ENCODE data around the gene ODAD4. TPM values are rescaled to one million over a fixed set of nuclear protein-coding genes. Genes with fewer than 3 reads are reported as not detected.

Gene ODAD4
- total and polyA plus RNA-seq, 2 of the 8 experiments (the other 6 are each of a cell fraction or from before 2014, with no cell fraction given): 0.48 to 1.3 TPM

GRCh38 chr17:41913798-41914197 lies 16.6 kb upstream of the ODAD4 start:
- Histone ChIP-seq H2BK15ac (ENCODE audit: low read length) (no peak overlapping the region), H3K9me3 (ENCODE audit: insufficient read depth in 2 of 2, low read depth in 1 of 2, low read length in 1 of 2) (no peaks in the 10 kb centered on the region), H3K4me2 (ENCODE audit: insufficient read depth in 1 of 2, low read depth in 2 of 2, low read length in 2 of 2) (peak overlapping the region in 1 of 2 experiments; percentile 20; a peak in 1 of 4 replicates), H3K36me3 (ENCODE audit: control insufficient read depth in 2 of 4, insufficient read depth in 4 of 4, low read length in 3 of 4) (peaks cover 38 to 50% (median 41%) of the 10 kb centered on the region in 4 experiments), H2AK5ac (ENCODE audit: low read depth, low read length) (no peak overlapping the region), H4K20me1 (replicated peaks in 1 of 2; ENCODE audit: control insufficient read depth in 1 of 2, insufficient read depth in 2 of 2, low read length in 2 of 2) (peaks cover 34 to 67% of the 10 kb centered on the region in 2 experiments), H3K56ac (replicated peaks; ENCODE audit: insufficient read length, low read depth, low read length) (no peak overlapping the region), H2BK20ac (ENCODE audit: low read length) (no peak overlapping the region), H3K4ac (replicated peaks; ENCODE audit: insufficient read length, low read depth, low read length) (no peak overlapping the region), H4K5ac (ENCODE audit: insufficient read length, low read depth, low read length) (no peak overlapping the region), H2BK12ac (ENCODE audit: low read depth, low read length) (no peak overlapping the region), H3K14ac (ENCODE audit: insufficient read length) (no peak overlapping the region), H3K18ac (ENCODE audit: extremely low read depth, low read length) (no peak overlapping the region), H3K79me1 (ENCODE audit: low read depth, low read length) (peaks cover 26% of the 10 kb centered on the region), H3K23me2 (ENCODE audit: low read depth, low read length) (peaks cover 5% of the 10 kb centered on the region; the same call in 1 of the 2 replicates), H4K91ac (replicated peaks; ENCODE audit: insufficient read length, low read length) (no peak overlapping the region), H3K23ac (ENCODE audit: insufficient read length) (no peak overlapping the region), H4K8ac (ENCODE audit: extremely low read depth, insufficient read depth, low read length) (no peak overlapping the region), H2BK5ac (ENCODE audit: low read depth, low read length) (no peak overlapping the region), H3K27me3 (replicated peaks in 1 of 4; ENCODE audit: control insufficient read depth in 3 of 4, extremely low read depth in 1 of 4, insufficient read depth in 3 of 4, low read length in 3 of 4) (no peaks in the 10 kb centered on the region), H3K4me1 (replicated peaks in 1 of 4; ENCODE audit: control insufficient read depth in 3 of 4, insufficient read depth in 4 of 4, low read length in 3 of 4) (peaks cover 4 to 21% (median 13%) of the 10 kb centered on the region in 4 experiments), H3K4me3 (ENCODE audit: extremely low read depth in 1 of 4, insufficient read depth in 2 of 4, low read depth in 3 of 4, low read length in 4 of 4) (no peak overlapping the region), H2AFZ (ENCODE audit: low read length) (no peak overlapping the region), H3K79me2 (ENCODE audit: control insufficient read depth in 1 of 2, insufficient read depth in 2 of 2, low read length in 2 of 2) (peaks cover 24 to 78% of the 10 kb centered on the region in 2 experiments), H3K9ac (replicated peaks in 1 of 4; ENCODE audit: extremely low read depth in 1 of 4, low read depth in 3 of 4, low read length in 3 of 4) (no peak overlapping the region), H3K27ac (ENCODE audit: low read depth, low read length) (no peak overlapping the region), H2BK120ac (replicated peaks; ENCODE audit: low read depth, low read length) (no peak overlapping the region)
- FAIRE-seq (no peak), DNase-seq (ENCODE audit: low read depth in 1 of 2, low spot score in 2 of 2) (no peak)
- TF ChIP-seq RAD21 (IDR thresholded peaks at IDR 0.05 in 1 of 2, conservative IDR thresholded peaks at IDR 0.05 in 1 of 2; ENCODE audit: low read depth in 2 of 2, low read length in 2 of 2) (peak; percentile 10 to 50; a peak in 3 of 4 replicates), CTCF (IDR thresholded peaks at IDR 0.05; ENCODE audit: control extremely low read depth in 1 of 3, insufficient read depth in 1 of 3, low read depth in 1 of 3, low read length in 3 of 3) (peak; percentile 26 to 34 (median 27)), SP1 (IDR thresholded peaks at IDR 0.05; ENCODE audit: low read depth, low read length) (no peak)
- CTCF ChIA-PET (ENCODE audit: partially characterized antibody): interaction anchor here (0.9 to 16.0 kb wide), 16 partner anchors 8 to 614 kb away, joined by 3 to 205 read pairs (median 4); partner anchors contain the start of genes CNP and ODAD4
- POLR2A ChIA-PET (ENCODE audit: partially characterized antibody): interaction anchor here (0.8 to 8.2 kb wide), 11 partner anchors 9 to 207 kb away, joined by 3 to 64 read pairs (median 6); partner anchors contain the start of genes KLHL11 and ODAD4
- WGBS, 2 experiments (ENCODE audit: extremely low coverage in 1 of 2, insufficient coverage in 1 of 2, insufficient read length in 1 of 2, insufficient replicate concordance in 2 of 2, low coverage in 1 of 2, low lambda C conversion rate in 2 of 2, missing lambda C conversion rate in 1 of 2): 83% methylated on average over 4 of the region's 4 CpGs; no CpG with 5 or more reads in 1 of the 2 experiments

All from H1 (cell line).